ENCODE results near the gene GSDME. TPM values are rescaled to one million over a fixed set of nuclear protein-coding genes. Genes with fewer than 3 reads are reported as not detected.

The GSDME gene
- total and polyA plus RNA-seq, 2 donors (not counting 1 experiment from before 2014, with no cell fraction given) = 40.8 to 57.1 TPM

GRCh38 chr7:24720283-24720682 lies 37.0 kb downstream of the GSDME start:
- H3K36me3 ChIP-seq (ENCODE audit: control insufficient read depth, insufficient read depth, low read length) = no peaks in the 10 kb centered on the region
- H2AFZ ChIP-seq (ENCODE audit: low read length) = no peak overlapping the region

GRCh38 chr7:24718977-24719491 lies 38.2 kb downstream of the GSDME start:
- H3K27ac ChIP-seq (ENCODE audit: insufficient read depth, low read length) = no peak overlapping the region
- no peak overlapping the region for H3K9ac ChIP-seq (ENCODE audit: insufficient read depth, low read length)
- DNase-seq (ENCODE audit: low read depth in 2 of 2) = no peak
- peaks cover 3% of the 10 kb centered on the region for H3K4me1 ChIP-seq (ENCODE audit: control insufficient read depth, extremely low read depth, insufficient read depth, low read length)
- no peak for TF ChIP-seq EZH2 (IDR thresholded peaks at IDR 0.05; ENCODE audit: low read length, missing control alignments)
- TF ChIP-seq CTCF (conservative IDR thresholded peaks at IDR 0.05 in 1 of 2, IDR thresholded peaks at IDR 0.05 in 1 of 2; ENCODE audit: low read depth in 1 of 2, low read length in 2 of 2) = no peak
- no peak overlapping the region for H3K4me3 ChIP-seq (replicated peaks in 1 of 4; ENCODE audit: control extremely low read depth in 1 of 4, insufficient read depth in 1 of 4, low read depth in 3 of 4, low read length in 4 of 4)
- H2AFZ ChIP-seq (ENCODE audit: low read length) = no peak overlapping the region
- no peaks in the 10 kb centered on the region for H3K79me2 ChIP-seq (ENCODE audit: control insufficient read depth, insufficient read depth, low read length)
- H3K27me3 ChIP-seq (ENCODE audit: control insufficient read depth, insufficient read depth, low read length) = no peaks in the 10 kb centered on the region
- H3K36me3 ChIP-seq (ENCODE audit: control insufficient read depth, insufficient read depth, low read length) = no peaks in the 10 kb centered on the region
- H3K4me2 ChIP-seq (ENCODE audit: extremely low read depth, insufficient read depth, low read length) = no peak overlapping the region
- H3K9me3 ChIP-seq (ENCODE audit: control insufficient read depth, insufficient read depth, low read depth, low read length) = no peaks in the 10 kb centered on the region
- H4K20me1 ChIP-seq (ENCODE audit: control insufficient read depth, extremely low read depth, insufficient read depth, low read length) = no peaks in the 10 kb centered on the region

More at GRCh38 chr7:24720283-24720682, 37.0 kb downstream of the GSDME start:
- Histone ChIP-seq H3K4me2 (ENCODE audit: extremely low read depth, insufficient read depth, low read length) (no peak overlapping the region), H3K27ac (ENCODE audit: insufficient read depth, low read length) (no peak overlapping the region), H3K9me3 (ENCODE audit: control insufficient read depth, insufficient read depth, low read depth, low read length) (no peaks in the 10 kb centered on the region), H3K27me3 (ENCODE audit: control insufficient read depth, insufficient read depth, low read length) (no peaks in the 10 kb centered on the region), H3K9ac (ENCODE audit: insufficient read depth, low read length) (no peak overlapping the region), H3K79me2 (ENCODE audit: control insufficient read depth, insufficient read depth, low read length) (no peaks in the 10 kb centered on the region), H3K4me3 (replicated peaks in 1 of 4; ENCODE audit: control extremely low read depth in 1 of 4, insufficient read depth in 1 of 4, low read depth in 3 of 4, low read length in 4 of 4) (no peak overlapping the region), H3K4me1 (ENCODE audit: control insufficient read depth, extremely low read depth, insufficient read depth, low read length) (peaks cover 3% of the 10 kb centered on the region), H4K20me1 (ENCODE audit: control insufficient read depth, extremely low read depth, insufficient read depth, low read length) (no peaks in the 10 kb centered on the region)
- no peak for TF ChIP-seq EZH2 (IDR thresholded peaks at IDR 0.05; ENCODE audit: low read length, missing control alignments)
- TF ChIP-seq CTCF (conservative IDR thresholded peaks at IDR 0.05 in 1 of 2, IDR thresholded peaks at IDR 0.05 in 1 of 2; ENCODE audit: low read depth in 1 of 2, low read length in 2 of 2) = no peak
- no peak for DNase-seq (ENCODE audit: low read depth in 2 of 2)

- DNase-seq (ENCODE audit: low read depth in 2 of 2) = no peak
- Histone ChIP-seq H3K4me3 (replicated peaks in 1 of 4; ENCODE audit: control extremely low read depth in 1 of 4, insufficient read depth in 1 of 4, low read depth in 3 of 4, low read length in 4 of 4) (no peak overlapping the region), H3K9ac (ENCODE audit: insufficient read depth, low read length) (no peak overlapping the region), H3K27me3 (ENCODE audit: control insufficient read depth, insufficient read depth, low read length) (no peaks in the 10 kb centered on the region), H2AFZ (ENCODE audit: low read length) (no peak overlapping the region), H3K79me2 (ENCODE audit: control insufficient read depth, insufficient read depth, low read length) (no peaks in the 10 kb centered on the region), H4K20me1 (ENCODE audit: control insufficient read depth, extremely low read depth, insufficient read depth, low read length) (no peaks in the 10 kb centered on the region), H3K4me2 (ENCODE audit: extremely low read depth, insufficient read depth, low read length) (no peak overlapping the region), H3K36me3 (ENCODE audit: control insufficient read depth, insufficient read depth, low read length) (no peaks in the 10 kb centered on the region), H3K4me1 (ENCODE audit: control insufficient read depth, extremely low read depth, insufficient read depth, low read length) (peaks cover 3% of the 10 kb centered on the region), H3K9me3 (ENCODE audit: control insufficient read depth, insufficient read depth, low read depth, low read length) (no peaks in the 10 kb centered on the region), H3K27ac (ENCODE audit: insufficient read depth, low read length) (no peak overlapping the region)
- TF ChIP-seq CTCF (conservative IDR thresholded peaks at IDR 0.05 in 1 of 2, IDR thresholded peaks at IDR 0.05 in 1 of 2; ENCODE audit: low read depth in 1 of 2, low read length in 2 of 2) = no peak
- no peak for TF ChIP-seq EZH2 (IDR thresholded peaks at IDR 0.05; ENCODE audit: low read length, missing control alignments)
Observed at GRCh38 chr7:24718431-24718831, 38.8 kb downstream of the GSDME start.

Data from fibroblast of lung (primary cell).